MM.1S (cell line): ENCODE data around the gene COX15.

ENCODE experiments used
- EZH2 ChIP-seq: fragments of 300-600 bp; sonication (generic); optimal IDR thresholded peaks from 2 replicates; pipeline ENCODE3; 2017; ENCODE audit warnings: low read depth, mild to moderate bottlenecking, antibody characterized with exemption, low read length, mixed read lengths
- EZH2phosphoT487 ChIP-seq: fragments of 300-600 bp; sonication (generic); IDR thresholded peaks from 2 replicates; pipeline ENCODE4 v1.6.1; 2018; ENCODE audit warnings: antibody characterized with exemption, low read length
- TF ChIP-seq, protein P1 (sequence below): fragments of 300-600 bp; sonication (generic); IDR thresholded peaks from 2 replicates; pipeline ENCODE4 v1.5.1; 2016; ENCODE audit warnings: antibody characterized with exemption, low read length, mixed read lengths

DNA sequence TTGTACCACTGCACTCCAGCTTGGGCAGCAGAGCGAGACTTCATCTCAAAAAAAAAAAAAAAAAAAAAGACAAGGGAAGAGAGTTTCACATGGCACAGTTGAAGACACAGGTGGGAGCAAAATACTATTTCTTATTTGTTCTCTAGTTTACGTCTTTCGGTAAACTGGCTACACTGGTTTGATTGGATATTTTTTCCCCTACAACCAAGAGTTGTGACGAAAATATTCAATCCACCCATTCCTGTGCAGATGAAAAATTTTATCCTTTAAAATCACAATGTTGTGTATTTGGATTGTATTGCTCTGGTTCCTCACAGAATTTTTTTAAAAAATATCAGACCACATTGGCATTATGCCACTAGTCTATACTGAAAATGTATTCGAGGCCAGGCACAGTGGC lies 36.0 kb upstream of the COX15 start:
- TF ChIP-seq, protein P1, sequence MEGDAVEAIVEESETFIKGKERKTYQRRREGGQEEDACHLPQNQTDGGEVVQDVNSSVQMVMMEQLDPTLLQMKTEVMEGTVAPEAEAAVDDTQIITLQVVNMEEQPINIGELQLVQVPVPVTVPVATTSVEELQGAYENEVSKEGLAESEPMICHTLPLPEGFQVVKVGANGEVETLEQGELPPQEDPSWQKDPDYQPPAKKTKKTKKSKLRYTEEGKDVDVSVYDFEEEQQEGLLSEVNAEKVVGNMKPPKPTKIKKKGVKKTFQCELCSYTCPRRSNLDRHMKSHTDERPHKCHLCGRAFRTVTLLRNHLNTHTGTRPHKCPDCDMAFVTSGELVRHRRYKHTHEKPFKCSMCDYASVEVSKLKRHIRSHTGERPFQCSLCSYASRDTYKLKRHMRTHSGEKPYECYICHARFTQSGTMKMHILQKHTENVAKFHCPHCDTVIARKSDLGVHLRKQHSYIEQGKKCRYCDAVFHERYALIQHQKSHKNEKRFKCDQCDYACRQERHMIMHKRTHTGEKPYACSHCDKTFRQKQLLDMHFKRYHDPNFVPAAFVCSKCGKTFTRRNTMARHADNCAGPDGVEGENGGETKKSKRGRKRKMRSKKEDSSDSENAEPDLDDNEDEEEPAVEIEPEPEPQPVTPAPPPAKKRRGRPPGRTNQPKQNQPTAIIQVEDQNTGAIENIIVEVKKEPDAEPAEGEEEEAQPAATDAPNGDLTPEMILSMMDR: no peak
- TF ChIP-seq EZH2phosphoT487: no peak
- no peak for TF ChIP-seq EZH2
